GM18505 (cell line): ENCODE measurements around the gene PLCH1.
A peak's percentile ranks its signal among the peaks of the same experiment; 100 is the strongest.

ENCODE experiments used
- ATAC-seq: cut with Tn5 transposase; IDR thresholded peaks from one replicate; pipeline ENCODE4 v1.9.1; 2021; ENCODE audit not compliant: unreplicated experiment
- POLR2A ChIP-seq: IDR thresholded peaks from 4 replicates; pipeline ENCODE4 v1.6.1; 2011; ENCODE audit warnings: borderline replicate concordance; ENCODE audit not compliant: insufficient read depth, insufficient read length; ENCODE audit errors: extremely low read depth

Gene PLCH1

DNA sequence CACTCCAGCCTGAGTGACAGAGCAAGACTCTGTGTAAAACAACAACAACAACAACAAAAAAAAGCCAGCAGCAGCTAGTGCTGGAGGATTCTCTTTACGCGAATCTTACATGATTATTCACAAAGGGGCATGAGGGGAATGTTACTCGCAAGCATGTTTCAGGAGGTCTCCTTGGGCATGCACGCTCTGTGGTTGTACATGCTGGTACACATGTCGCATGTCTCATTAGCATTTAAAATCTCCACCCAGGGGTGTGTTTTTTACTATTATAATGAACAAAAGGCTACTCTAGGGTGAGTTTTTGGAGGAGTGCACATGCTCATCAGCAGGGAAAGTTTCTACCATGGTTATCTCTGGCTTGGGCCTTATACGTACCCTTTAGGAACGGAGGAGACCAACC, 12.7 kb upstream of the PLCH1 start:
- TF ChIP-seq POLR2A, result no peak
- no peak for ATAC-seq

DNA sequence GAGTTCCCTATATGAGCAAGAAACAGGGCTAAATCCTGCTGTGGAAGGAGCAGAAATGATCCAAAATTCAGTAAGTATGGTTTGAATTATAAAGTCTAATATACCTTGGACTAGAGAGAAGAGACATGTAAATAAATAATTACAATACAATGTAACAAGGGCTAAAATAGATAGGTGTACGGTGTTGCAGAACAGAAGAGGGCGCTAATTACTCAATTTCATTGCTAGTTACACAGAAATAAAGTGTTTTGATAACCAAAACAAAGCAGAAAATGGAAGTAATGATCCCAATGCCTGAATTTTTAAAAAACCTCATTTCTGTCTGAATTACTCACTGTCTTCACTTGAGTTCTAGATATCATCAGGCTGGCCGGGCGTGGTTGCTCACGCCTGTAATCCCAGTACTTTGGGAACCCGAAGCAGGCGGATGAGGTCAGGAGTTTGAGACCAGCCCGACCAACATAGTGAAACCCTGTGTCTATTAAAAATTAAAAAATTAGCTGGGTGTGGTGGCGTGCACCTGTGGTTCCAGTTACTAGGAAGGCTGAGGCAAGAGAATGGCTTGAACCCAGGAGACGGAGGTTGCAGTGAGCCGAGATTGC, 8.3 kb upstream of the PLCH1 start:
- TF ChIP-seq POLR2A, result no peak
- ATAC-seq, result no peak

DNA sequence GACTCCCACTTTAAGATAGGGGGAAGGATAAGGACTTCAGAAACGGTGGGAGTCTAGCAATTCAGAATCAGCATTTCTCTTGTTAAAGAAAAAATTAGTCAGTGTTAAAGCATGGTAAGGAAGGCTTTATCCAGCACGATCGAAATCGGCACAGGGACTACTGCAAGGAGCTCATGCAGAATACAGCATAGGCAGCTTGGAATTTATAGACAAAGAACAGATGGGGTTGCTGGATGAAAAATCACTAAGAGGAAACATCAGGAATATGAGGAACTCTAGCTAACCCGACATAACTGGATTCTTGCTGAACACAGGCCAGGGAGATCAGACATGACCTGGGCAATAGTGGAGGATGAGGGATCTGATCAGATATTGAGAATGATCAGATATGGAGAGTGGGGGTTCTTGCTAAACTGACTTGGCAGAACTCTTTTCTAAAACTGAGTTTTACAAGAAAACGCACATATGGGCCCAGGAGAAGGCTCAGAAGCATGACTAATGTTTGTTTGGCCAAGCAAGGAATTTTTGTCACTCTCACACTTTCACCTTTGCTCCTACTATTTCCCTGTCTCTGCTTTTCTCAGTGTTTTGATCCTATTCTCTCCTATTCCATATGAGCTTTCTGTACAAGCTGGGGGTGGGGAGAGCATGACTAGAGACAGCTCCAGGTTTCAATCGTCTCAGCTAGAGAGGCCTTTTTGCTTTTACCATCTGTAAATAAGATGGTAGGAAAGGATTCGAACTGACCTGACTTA, 3.9 kb upstream of the PLCH1 start:
- TF ChIP-seq POLR2A, result no peak
- ATAC-seq, result no peak

DNA sequence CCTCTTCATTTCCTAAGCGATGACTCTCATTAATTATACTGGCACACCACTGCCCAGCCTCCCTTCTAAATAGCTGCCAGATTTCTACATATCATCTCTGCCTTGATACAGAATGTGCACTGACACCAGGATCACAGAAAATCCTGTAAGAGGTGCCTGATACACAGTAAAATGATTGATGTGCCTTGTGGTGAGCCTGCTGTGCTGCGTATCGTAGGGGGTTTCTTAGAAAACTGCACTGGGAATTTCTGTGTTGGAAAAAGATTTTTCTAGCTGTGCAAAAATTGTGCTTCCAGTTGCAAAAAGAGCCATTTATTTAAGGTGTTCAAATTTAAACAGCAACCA, 3.0 kb upstream of the PLCH1 start:
- TF ChIP-seq POLR2A, result no peak
- ATAC-seq, result no peak

DNA sequence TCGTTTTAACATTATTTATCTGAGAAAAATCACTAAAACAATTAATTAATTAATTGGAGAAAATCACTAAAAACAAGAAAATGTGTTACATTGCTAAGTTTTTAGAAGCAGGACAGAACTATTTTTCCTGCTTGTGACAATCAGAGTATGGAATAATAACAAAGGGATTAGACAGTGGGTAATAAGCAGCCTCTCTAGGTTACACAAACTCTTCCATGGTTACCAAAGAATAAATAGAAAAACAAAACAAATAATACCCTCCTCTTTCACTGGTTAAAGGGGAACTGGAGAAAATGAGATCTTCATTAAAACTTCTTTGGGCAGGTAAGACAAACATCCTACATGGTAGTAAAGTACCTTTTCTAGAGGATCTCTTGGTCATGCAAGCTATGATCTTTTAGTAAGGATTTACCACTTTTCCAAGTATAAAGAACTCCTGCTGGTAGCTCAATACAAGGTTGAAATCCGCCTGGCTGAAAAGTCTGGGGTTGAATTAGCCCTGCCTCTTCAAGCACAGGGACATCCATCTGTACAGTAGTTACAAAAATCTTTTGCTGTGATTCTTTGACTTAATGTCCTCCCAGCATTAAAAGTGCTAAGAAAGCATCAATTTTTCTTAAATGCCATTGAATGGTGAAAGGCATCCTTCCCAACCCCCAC, 2.5 kb upstream of the PLCH1 start:
- ATAC-seq, result no peak
- TF ChIP-seq POLR2A, result no peak

DNA sequence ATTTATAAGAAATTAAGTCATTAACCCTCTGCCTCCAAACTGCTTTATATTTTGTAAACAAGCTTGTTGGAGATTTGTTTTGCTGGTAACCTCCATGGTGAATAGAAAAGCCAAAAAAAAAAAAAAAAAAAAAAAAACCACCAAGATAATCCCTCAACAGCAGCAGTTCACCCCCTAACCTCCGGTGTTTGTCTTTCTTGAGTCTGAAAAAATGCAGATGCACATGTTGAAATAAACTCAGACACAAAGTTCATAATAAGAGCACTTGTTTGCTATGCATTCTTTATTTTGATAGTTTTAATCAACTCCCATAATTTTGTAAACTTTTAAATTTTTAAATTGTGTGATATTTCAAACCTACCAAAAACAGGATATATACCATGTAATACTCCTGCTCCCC, 1.8 kb upstream of the PLCH1 start:
- no peak for TF ChIP-seq POLR2A
- no peak for ATAC-seq

DNA sequence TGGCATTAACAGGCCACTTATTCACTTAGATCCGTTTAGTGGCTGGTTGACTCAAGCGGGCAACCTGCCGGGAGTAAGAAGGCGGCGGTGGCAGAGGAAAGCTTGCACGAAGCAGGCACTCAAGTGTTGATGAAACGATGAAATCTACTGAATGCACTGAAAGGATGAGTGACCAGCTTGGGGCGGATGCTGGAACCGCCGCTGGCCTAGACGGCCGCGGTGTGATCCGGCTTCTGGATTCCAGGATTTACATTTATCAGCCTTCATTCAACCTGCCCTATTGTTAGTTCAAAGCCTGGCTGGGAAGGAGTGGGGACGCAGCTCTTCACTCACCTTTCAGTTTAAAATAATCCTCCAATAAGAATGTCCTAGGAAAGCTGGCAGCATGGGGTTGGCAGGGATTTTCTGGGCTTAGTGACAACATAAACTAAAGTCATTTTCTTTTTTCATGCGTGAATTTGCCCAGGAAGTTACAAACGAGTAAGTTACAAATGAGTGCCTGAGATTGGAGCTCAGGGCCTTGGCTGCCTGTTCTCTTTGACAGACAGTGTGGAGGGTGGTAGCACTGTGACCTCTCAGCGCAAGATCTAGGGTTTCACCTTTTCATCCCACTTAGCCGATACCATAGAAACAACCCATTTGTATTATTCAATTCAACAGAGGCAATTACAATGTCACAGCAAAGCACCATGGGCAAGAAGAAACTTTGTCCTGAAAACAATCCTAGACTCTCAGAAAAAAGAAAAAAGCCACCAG, 1.1 kb upstream of the PLCH1 start:
- no peak for ATAC-seq
- no peak for TF ChIP-seq POLR2A

DNA sequence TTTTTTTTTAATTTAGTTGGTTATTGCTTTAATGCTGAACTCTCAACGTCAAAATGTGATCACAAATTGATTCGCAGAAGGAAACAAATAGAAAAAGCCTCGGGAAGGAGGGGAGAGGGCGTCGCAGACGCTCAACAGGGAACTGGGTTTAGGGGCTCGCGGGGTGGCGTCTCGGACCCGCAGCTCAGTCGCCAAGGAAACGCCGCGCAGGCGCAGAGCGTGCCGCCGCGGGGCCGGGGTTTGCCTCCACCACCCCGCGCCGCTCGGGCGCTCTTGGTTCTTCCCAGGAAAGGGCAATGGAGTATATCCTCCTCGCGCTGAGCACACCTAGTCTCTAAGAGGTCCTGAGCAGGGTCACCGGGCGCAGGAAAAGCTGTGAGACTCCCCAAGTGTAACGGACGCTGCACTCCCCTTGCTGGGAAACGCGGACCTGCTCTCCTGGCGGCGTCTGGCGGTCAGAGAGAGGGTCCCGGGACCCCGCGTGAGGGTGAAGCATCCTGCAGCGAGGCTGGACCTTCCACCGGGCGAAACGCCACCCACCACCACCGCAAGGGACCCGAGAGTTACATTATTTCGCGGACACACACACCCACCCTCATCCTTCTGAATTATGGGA, 753 bp downstream of the PLCH1 start:
- ATAC-seq, result peak; percentile 54
- TF ChIP-seq POLR2A, result no peak

DNA sequence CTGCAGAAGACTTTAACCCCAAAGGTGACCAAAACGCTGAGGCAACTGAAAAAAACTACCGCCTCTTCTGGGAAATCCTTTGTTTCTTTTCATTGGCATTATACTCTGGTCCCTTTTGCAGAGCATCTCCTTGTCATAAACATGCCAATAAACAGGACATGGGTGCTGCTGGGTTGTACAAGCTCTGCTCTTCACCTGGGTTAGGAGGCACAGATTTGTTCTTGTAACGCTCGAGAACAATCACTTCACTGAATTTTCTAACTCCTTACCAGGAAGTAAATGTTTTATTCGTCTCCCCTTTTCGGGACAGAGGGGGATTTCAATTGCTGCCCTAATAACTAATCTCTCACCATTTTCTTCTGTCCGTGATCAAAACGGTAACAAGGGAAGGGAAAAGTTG, 1.3 kb downstream of the PLCH1 start:
- no peak for ATAC-seq
- no peak for TF ChIP-seq POLR2A

DNA sequence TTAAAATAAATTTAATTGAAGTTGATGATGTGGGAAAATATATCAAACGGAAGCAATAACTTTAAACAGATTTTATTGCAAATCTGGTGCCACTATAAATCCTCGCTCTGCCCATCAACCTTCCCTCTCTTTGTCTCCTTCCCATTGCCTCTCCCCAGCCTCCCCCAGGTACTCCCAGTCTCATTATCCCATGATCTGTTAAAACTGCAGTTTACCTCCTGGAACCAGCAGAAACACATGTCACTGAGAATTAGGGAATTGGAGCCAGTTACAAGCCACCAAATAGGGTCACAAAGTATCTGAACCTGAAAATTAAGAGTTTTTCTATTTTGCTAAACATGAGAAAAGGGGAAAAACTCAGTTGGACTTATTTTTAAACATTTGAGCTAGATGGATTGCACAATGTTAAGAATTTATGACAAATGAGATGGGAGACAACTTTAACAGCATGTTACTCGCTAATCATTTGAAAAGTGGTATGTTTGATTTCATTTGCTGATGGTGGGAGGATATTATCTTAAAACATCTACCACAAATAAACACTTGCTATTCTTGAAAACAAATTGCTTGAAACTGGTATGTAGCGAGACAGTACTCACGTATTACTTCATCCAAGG, 2.4 kb downstream of the PLCH1 start:
- no peak for TF ChIP-seq POLR2A

DNA sequence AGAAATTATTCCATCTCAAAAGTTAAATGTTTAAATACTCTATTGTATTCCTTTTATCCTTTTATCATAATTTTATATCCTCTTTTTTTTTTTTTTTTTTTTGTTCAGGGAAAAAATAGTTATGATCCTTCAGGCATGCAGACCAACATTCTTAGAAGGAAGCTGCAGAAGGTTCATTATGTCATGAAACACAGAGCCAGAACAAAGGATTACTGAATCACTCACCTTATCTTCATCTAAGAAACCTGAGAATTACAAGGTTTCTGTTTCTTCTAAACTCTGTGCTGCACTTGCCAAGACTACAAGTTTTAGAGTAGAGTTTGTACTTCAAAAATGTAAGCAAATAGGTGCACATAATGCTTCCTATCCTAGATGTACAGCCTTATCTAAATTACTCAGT, 3.3 kb downstream of the PLCH1 start:
- ATAC-seq, result no peak
- TF ChIP-seq POLR2A, result no peak

More for the DNA sequence above, 2.4 kb downstream of the PLCH1 start:
- no peak for ATAC-seq

DNA sequence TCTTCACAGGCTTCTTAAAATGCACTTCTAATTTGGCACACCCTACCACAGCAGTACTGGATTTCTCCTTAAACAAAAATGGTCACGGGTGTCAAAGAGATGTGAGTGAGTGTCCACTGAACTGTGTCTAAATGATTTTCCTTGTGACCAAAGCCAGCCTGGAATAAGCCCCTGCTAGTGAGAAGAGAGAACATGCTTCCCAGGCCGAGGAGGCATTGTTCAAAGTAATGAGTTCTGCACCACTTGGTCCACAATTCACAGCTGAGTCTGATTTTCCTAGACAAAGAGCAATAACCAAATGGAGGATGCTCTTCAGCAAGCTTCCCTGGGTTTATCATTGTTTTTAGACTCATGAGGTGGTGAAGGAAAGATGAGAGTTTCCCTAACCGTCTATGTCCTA, 3.8 kb downstream of the PLCH1 start:
- no peak for TF ChIP-seq POLR2A
- ATAC-seq, result no peak

DNA sequence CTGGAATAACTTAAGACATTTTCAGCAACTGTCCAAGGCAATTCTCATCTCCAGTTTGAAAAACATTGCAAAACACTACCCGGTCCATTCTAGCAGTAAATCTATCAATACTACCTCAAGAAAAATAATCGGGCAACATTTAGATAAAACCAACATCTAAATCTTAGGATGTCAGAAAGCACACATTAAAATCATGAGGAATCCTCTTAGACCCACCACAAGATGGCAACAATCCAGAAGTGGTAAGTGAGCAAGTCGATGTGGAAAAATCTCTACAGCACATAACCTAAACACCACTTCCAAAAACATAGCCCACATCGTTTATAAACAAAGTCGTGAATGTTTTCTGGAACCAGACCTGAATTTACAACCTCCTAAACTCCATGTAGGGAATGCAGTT, 5.7 kb downstream of the PLCH1 start:
- ATAC-seq, result no peak
- TF ChIP-seq POLR2A, result no peak
